ENCODE results near the gene TCF12.

TCF12 gene

GRCh38 chr15:57309856-57310760, 391.7 kb downstream of the TCF12 start:
- Histone ChIP-seq H3K9me3 (ENCODE audit: control insufficient read depth, low read length) (no peaks in the 10 kb centered on the region), H3K27me3 (ENCODE audit: control insufficient read depth, insufficient read depth, low read length, poor library complexity, severe bottlenecking) (no peaks in the 10 kb centered on the region), H3K36me3 (ENCODE audit: control insufficient read depth, insufficient read depth, low read length) (no peaks in the 10 kb centered on the region), H3K27ac (ENCODE audit: insufficient read depth, low read depth, low read length, poor library complexity, severe bottlenecking) (no peak overlapping the region), H3K4me1 (ENCODE audit: control insufficient read depth, insufficient read depth, low read length) (peaks cover 4% of the 10 kb centered on the region), H3K4me3 (ENCODE audit: insufficient read depth, low read depth, low read length) (no peak overlapping the region)
- 92% methylated on average over 19 to 21 of the region's 21 CpGs for WGBS, 2 experiments

- no peak overlapping the region for H3K4me3 ChIP-seq (ENCODE audit: insufficient read depth, low read depth, low read length)
- WGBS, 2 experiments: 90% methylated on average over 9 of the region's 9 CpGs
- no peaks in the 10 kb centered on the region for H3K36me3 ChIP-seq (ENCODE audit: control insufficient read depth, insufficient read depth, low read length)
- H3K9me3 ChIP-seq (ENCODE audit: control insufficient read depth, low read length): no peaks in the 10 kb centered on the region
- H3K27me3 ChIP-seq (ENCODE audit: control insufficient read depth, insufficient read depth, low read length, poor library complexity, severe bottlenecking): no peaks in the 10 kb centered on the region
- peaks cover 4% of the 10 kb centered on the region for H3K4me1 ChIP-seq (ENCODE audit: control insufficient read depth, insufficient read depth, low read length)
- no peak overlapping the region for H3K27ac ChIP-seq (ENCODE audit: insufficient read depth, low read depth, low read length, poor library complexity, severe bottlenecking)
Observed at GRCh38 chr15:57310876-57311275, 392.4 kb downstream of the TCF12 start.

GRCh38 chr15:57312006-57312317, 393.5 kb downstream of the TCF12 start:
- H3K27ac ChIP-seq (ENCODE audit: insufficient read depth, low read depth, low read length, poor library complexity, severe bottlenecking): no peak overlapping the region
- H3K9me3 ChIP-seq (ENCODE audit: control insufficient read depth, low read length): no peaks in the 10 kb centered on the region
- WGBS, 2 experiments: 93 to 94% methylated on average over 6 of the region's 6 CpGs

GRCh38 chr15:57312318-57313133, 394.1 kb downstream of the TCF12 start:
- Histone ChIP-seq H3K9me3 (ENCODE audit: control insufficient read depth, low read length) (no peaks in the 10 kb centered on the region), H3K27me3 (ENCODE audit: control insufficient read depth, insufficient read depth, low read length, poor library complexity, severe bottlenecking) (no peaks in the 10 kb centered on the region), H3K4me3 (ENCODE audit: insufficient read depth, low read depth, low read length) (no peak overlapping the region), H3K4me1 (ENCODE audit: control insufficient read depth, insufficient read depth, low read length) (peaks cover 4% of the 10 kb centered on the region), H3K36me3 (ENCODE audit: control insufficient read depth, insufficient read depth, low read length) (no peaks in the 10 kb centered on the region), H3K27ac (ENCODE audit: insufficient read depth, low read depth, low read length, poor library complexity, severe bottlenecking) (no peak overlapping the region)
- WGBS, 2 experiments: 91 to 92% methylated on average over 15 of the region's 15 CpGs

More at GRCh38 chr15:57312006-57312317, 393.5 kb downstream of the TCF12 start:
- H3K27me3 ChIP-seq (ENCODE audit: control insufficient read depth, insufficient read depth, low read length, poor library complexity, severe bottlenecking): no peaks in the 10 kb centered on the region
- H3K4me3 ChIP-seq (ENCODE audit: insufficient read depth, low read depth, low read length): no peak overlapping the region
- peaks cover 4% of the 10 kb centered on the region for H3K4me1 ChIP-seq (ENCODE audit: control insufficient read depth, insufficient read depth, low read length)
- H3K36me3 ChIP-seq (ENCODE audit: control insufficient read depth, insufficient read depth, low read length): no peaks in the 10 kb centered on the region

GRCh38 chr15:57313134-57313483, 394.7 kb downstream of the TCF12 start:
- Histone ChIP-seq H3K36me3 (ENCODE audit: control insufficient read depth, insufficient read depth, low read length) (no peaks in the 10 kb centered on the region), H3K27me3 (ENCODE audit: control insufficient read depth, insufficient read depth, low read length, poor library complexity, severe bottlenecking) (no peaks in the 10 kb centered on the region), H3K4me1 (ENCODE audit: control insufficient read depth, insufficient read depth, low read length) (peaks cover 4% of the 10 kb centered on the region), H3K27ac (ENCODE audit: insufficient read depth, low read depth, low read length, poor library complexity, severe bottlenecking) (no peak overlapping the region), H3K9me3 (ENCODE audit: control insufficient read depth, low read length) (no peaks in the 10 kb centered on the region), H3K4me3 (ENCODE audit: insufficient read depth, low read depth, low read length) (no peak overlapping the region)
- 92 to 96% methylated on average over 5 to 6 of the region's 7 CpGs for WGBS, 2 experiments

- Histone ChIP-seq H3K27ac (ENCODE audit: insufficient read depth, low read depth, low read length, poor library complexity, severe bottlenecking) (no peak overlapping the region), H3K36me3 (ENCODE audit: control insufficient read depth, insufficient read depth, low read length) (no peaks in the 10 kb centered on the region), H3K27me3 (ENCODE audit: control insufficient read depth, insufficient read depth, low read length, poor library complexity, severe bottlenecking) (no peaks in the 10 kb centered on the region), H3K9me3 (ENCODE audit: control insufficient read depth, low read length) (no peaks in the 10 kb centered on the region), H3K4me1 (ENCODE audit: control insufficient read depth, insufficient read depth, low read length) (peaks cover 4% of the 10 kb centered on the region), H3K4me3 (ENCODE audit: insufficient read depth, low read depth, low read length) (no peak overlapping the region)
- WGBS, 2 experiments: 90 to 93% methylated on average over 3 of the region's 3 CpGs
Observed at GRCh38 chr15:57314221-57314620, 395.8 kb downstream of the TCF12 start.

- Histone ChIP-seq H3K4me1 (ENCODE audit: control insufficient read depth, insufficient read depth, low read length) (peaks cover 9% of the 10 kb centered on the region), H3K9me3 (ENCODE audit: control insufficient read depth, low read length) (no peaks in the 10 kb centered on the region), H3K36me3 (ENCODE audit: control insufficient read depth, insufficient read depth, low read length) (no peaks in the 10 kb centered on the region), H3K27me3 (ENCODE audit: control insufficient read depth, insufficient read depth, low read length, poor library complexity, severe bottlenecking) (no peaks in the 10 kb centered on the region), H3K4me3 (ENCODE audit: insufficient read depth, low read depth, low read length) (no peak overlapping the region), H3K27ac (ENCODE audit: insufficient read depth, low read depth, low read length, poor library complexity, severe bottlenecking) (no peak overlapping the region)
- 78 to 81% methylated on average over 4 of the region's 4 CpGs for WGBS, 2 experiments
Observed at GRCh38 chr15:57316451-57316850, 398.0 kb downstream of the TCF12 start.

- Histone ChIP-seq H3K27me3 (ENCODE audit: control insufficient read depth, insufficient read depth, low read length, poor library complexity, severe bottlenecking) (no peaks in the 10 kb centered on the region), H3K4me1 (ENCODE audit: control insufficient read depth, insufficient read depth, low read length) (peaks cover 26% of the 10 kb centered on the region), H3K27ac (ENCODE audit: insufficient read depth, low read depth, low read length, poor library complexity, severe bottlenecking) (no peak overlapping the region), H3K4me3 (ENCODE audit: insufficient read depth, low read depth, low read length) (no peak overlapping the region), H3K36me3 (ENCODE audit: control insufficient read depth, insufficient read depth, low read length) (no peaks in the 10 kb centered on the region), H3K9me3 (ENCODE audit: control insufficient read depth, low read length) (no peaks in the 10 kb centered on the region)
- 93 to 95% methylated on average over 36 of the region's 36 CpGs for WGBS, 2 experiments
Observed at GRCh38 chr15:57319226-57319918, 400.9 kb downstream of the TCF12 start.

- Histone ChIP-seq H3K4me3 (ENCODE audit: insufficient read depth, low read depth, low read length) (no peak overlapping the region), H3K27ac (ENCODE audit: insufficient read depth, low read depth, low read length, poor library complexity, severe bottlenecking) (no peak overlapping the region)
Observed at GRCh38 chr15:57319919-57320560, 401.6 kb downstream of the TCF12 start.

More at GRCh38 chr15:57319919-57320560, 401.6 kb downstream of the TCF12 start:
- Histone ChIP-seq H3K36me3 (ENCODE audit: control insufficient read depth, insufficient read depth, low read length) (no peaks in the 10 kb centered on the region), H3K27me3 (ENCODE audit: control insufficient read depth, insufficient read depth, low read length, poor library complexity, severe bottlenecking) (no peaks in the 10 kb centered on the region), H3K9me3 (ENCODE audit: control insufficient read depth, low read length) (no peaks in the 10 kb centered on the region), H3K4me1 (ENCODE audit: control insufficient read depth, insufficient read depth, low read length) (peaks cover 26% of the 10 kb centered on the region)
- WGBS, 2 experiments: 90 to 91% methylated on average over 23 of the region's 23 CpGs
